Activated CD4-positive, CD25-positive, alpha-beta regulatory T cell treated with anti-CD3 and anti-CD28 coated beads, Interleukin-2, amount 50 U/mL, for 72 hours (primary cell): ENCODE measurements around the gene P2RY2.
"Not testable (repeated sequence)": the region's sequence is repeated elsewhere in the genome, so short reads cannot be mapped to it uniquely, and the experiment has no call there.

Source experiments
- DNase-seq: peaks from one replicate; pipeline ENCODE4 v3.0.0; 2021

Gene P2RY2

GRCh38 chr11:73270016-73270854 is 52.2 kb downstream of the P2RY2 start:
- DNase-seq, result peak; percentile 14

- peak; percentile 22 for DNase-seq
Observed at GRCh38 chr11:73270855-73271477, 52.9 kb downstream of the P2RY2 start.

GRCh38 chr11:73271478-73271865 is 53.4 kb downstream of the P2RY2 start:
- DNase-seq, result not testable (repeated sequence)

- DNase-seq, result peak; percentile 25
Observed at GRCh38 chr11:73271936-73272679, 54.0 kb downstream of the P2RY2 start, which contains the start of gene P2RY6. P2RY6 (plus strand) TSS chr11:73272338; CDS start chr11:73296519, 24,181 bp downstream.

- DNase-seq, result no peak
Observed at GRCh38 chr11:73272680-73273038, 54.6 kb downstream of the P2RY2 start.

GRCh38 chr11:73273222-73273895 is 55.3 kb downstream of the P2RY2 start:
- DNase-seq, result no peak

GRCh38 chr11:73274191-73274590 is 56.1 kb downstream of the P2RY2 start:
- DNase-seq, result not testable (repeated sequence)

- no peak for DNase-seq
Observed at GRCh38 chr11:73274722-73275380, 56.8 kb downstream of the P2RY2 start.

GRCh38 chr11:73275381-73275750 is 57.3 kb downstream of the P2RY2 start:
- no peak for DNase-seq

- no peak for DNase-seq
Observed at GRCh38 chr11:73277467-73277866, 59.4 kb downstream of the P2RY2 start.

GRCh38 chr11:73280626-73281025 is 62.5 kb downstream of the P2RY2 start:
- no peak for DNase-seq

GRCh38 chr11:73281201-73281741 is 63.2 kb downstream of the P2RY2 start:
- no peak for DNase-seq

GRCh38 chr11:73281796-73282660 is 63.9 kb downstream of the P2RY2 start:
- DNase-seq, result no peak

- DNase-seq, result no peak
Observed at GRCh38 chr11:73283276-73284000, 65.4 kb downstream of the P2RY2 start.

- DNase-seq, result no peak
Observed at GRCh38 chr11:73284106-73284505, 66.0 kb downstream of the P2RY2 start.

GRCh38 chr11:73285721-73286120 is 67.6 kb downstream of the P2RY2 start:
- DNase-seq, result no peak
